ENCODE measurements around the gene G3BP1.

G3BP1 gene

GRCh38 chr5:151755383-151755782 lies 16.4 kb upstream of the G3BP1 start:
- Histone ChIP-seq H3K4me3 (replicated peaks; ENCODE audit: insufficient read depth, low read length) (no peak overlapping the region), H3K27me3 (ENCODE audit: insufficient read depth, poor library complexity, severe bottlenecking) (no peaks in the 10 kb centered on the region), H3K27ac (replicated peaks) (no peak overlapping the region)
- TF ChIP-seq, protein P1, sequence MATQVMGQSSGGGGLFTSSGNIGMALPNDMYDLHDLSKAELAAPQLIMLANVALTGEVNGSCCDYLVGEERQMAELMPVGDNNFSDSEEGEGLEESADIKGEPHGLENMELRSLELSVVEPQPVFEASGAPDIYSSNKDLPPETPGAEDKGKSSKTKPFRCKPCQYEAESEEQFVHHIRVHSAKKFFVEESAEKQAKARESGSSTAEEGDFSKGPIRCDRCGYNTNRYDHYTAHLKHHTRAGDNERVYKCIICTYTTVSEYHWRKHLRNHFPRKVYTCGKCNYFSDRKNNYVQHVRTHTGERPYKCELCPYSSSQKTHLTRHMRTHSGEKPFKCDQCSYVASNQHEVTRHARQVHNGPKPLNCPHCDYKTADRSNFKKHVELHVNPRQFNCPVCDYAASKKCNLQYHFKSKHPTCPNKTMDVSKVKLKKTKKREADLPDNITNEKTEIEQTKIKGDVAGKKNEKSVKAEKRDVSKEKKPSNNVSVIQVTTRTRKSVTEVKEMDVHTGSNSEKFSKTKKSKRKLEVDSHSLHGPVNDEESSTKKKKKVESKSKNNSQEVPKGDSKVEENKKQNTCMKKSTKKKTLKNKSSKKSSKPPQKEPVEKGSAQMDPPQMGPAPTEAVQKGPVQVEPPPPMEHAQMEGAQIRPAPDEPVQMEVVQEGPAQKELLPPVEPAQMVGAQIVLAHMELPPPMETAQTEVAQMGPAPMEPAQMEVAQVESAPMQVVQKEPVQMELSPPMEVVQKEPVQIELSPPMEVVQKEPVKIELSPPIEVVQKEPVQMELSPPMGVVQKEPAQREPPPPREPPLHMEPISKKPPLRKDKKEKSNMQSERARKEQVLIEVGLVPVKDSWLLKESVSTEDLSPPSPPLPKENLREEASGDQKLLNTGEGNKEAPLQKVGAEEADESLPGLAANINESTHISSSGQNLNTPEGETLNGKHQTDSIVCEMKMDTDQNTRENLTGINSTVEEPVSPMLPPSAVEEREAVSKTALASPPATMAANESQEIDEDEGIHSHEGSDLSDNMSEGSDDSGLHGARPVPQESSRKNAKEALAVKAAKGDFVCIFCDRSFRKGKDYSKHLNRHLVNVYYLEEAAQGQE (IDR thresholded peaks at IDR 0.05; ENCODE audit: insufficient replicate concordance, low read depth): no peak
- no peak for TF ChIP-seq GABPA (IDR thresholded peaks at IDR 0.05; ENCODE audit: low read depth)
- TF ChIP-seq SPI1 (IDR thresholded peaks at IDR 0.05; ENCODE audit: borderline replicate concordance, low read depth): no peak
- no peak for TF ChIP-seq CTCF (IDR thresholded peaks at IDR 0.05; ENCODE audit: insufficient read depth, low read length)
- TF ChIP-seq POLR2AphosphoS5 (IDR thresholded peaks at IDR 0.05; ENCODE audit: low read depth): no peak
- no peak for DNase-seq (ENCODE audit: low read depth in 1 of 2, low spot score in 1 of 2)

DNA sequence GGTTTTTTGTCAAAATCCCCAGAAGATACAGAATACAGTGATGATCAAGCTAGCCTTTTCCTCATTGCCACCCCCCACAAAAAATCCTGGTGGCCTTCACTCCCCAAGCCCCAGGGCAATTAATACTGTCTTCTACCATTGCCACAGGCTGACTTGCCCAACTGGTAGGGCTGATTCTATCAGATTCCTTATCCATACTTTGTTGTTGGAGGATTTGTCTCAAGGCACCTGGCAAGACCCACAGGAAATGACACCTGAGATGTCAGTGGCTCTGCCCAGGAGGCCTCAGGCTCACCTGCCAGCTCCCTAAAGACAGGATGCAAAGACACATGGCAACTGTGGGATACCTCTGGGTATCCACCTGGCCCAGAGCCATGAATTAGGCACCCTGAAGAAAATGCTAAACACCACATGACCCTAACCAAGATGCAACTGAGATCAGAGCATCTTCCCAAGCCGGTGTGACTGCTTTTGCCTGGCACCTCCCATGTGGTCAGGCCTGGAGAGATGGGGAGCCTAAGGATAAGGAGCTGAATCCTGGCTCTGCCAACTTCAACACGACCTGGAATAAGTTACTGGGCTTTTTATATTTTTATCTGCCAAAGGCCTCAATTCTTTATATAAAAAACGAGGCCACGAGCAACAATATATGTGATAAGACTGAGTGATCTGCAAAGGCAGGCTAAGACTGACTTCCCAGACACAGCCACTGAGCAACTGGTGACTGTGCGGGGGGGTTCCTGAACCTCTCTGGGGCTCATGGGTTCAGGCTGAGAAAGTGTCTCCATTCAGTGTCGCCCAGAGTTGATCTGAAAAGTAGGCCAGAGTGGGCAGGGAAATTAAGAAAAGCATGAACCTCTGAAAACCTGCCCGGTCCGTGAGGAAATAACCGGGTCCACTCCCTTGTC lies 14.3 kb upstream of the G3BP1 start:
- Histone ChIP-seq H3K27me3 (ENCODE audit: insufficient read depth, poor library complexity, severe bottlenecking) (no peaks in the 10 kb centered on the region), H3K27ac (replicated peaks) (peak overlapping the region; percentile 73), H3K4me3 (replicated peaks; ENCODE audit: insufficient read depth, low read length) (peak overlapping the region; percentile 92)
- peak in 1 of 2 experiments; percentile 43 for DNase-seq (ENCODE audit: low read depth in 1 of 2, low spot score in 1 of 2)
- TF ChIP-seq CTCF (IDR thresholded peaks at IDR 0.05; ENCODE audit: insufficient read depth, low read length) (no peak), GABPA (IDR thresholded peaks at IDR 0.05; ENCODE audit: low read depth) (no peak), SPI1 (IDR thresholded peaks at IDR 0.05; ENCODE audit: borderline replicate concordance, low read depth) (no peak), POLR2AphosphoS5 (IDR thresholded peaks at IDR 0.05; ENCODE audit: low read depth) (no peak)
- TF ChIP-seq, protein P1 (IDR thresholded peaks at IDR 0.05; ENCODE audit: insufficient replicate concordance, low read depth): no peak

DNA sequence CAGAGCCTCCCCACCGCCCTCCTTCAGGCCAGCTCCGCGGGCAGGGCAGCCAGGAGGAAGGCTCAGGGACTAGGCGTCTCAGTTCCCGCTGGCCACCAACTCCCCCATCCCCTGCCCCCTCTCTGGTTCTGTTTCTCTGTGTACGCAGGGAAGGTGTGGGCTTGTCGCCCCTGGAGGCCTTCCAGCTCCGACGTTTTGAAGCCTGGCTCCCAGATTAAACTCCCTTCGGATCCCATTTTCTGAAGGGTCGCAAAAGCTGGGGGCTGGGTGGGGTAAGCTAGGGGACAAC lies 13.7 kb upstream of the G3BP1 start:
- TF ChIP-seq GABPA (IDR thresholded peaks at IDR 0.05; ENCODE audit: low read depth) (no peak), POLR2AphosphoS5 (IDR thresholded peaks at IDR 0.05; ENCODE audit: low read depth) (no peak), SPI1 (IDR thresholded peaks at IDR 0.05; ENCODE audit: borderline replicate concordance, low read depth) (no peak)
- peak in 1 of 2 experiments; percentile 24 for DNase-seq (ENCODE audit: low read depth in 1 of 2, low spot score in 1 of 2)
- Histone ChIP-seq H3K27me3 (ENCODE audit: insufficient read depth, poor library complexity, severe bottlenecking) (no peaks in the 10 kb centered on the region), H3K4me3 (replicated peaks; ENCODE audit: insufficient read depth, low read length) (peak overlapping the region; percentile 92), H3K27ac (replicated peaks) (peak overlapping the region; percentile 73)

GRCh38 chr5:151758430-151759241 lies 13.1 kb upstream of the G3BP1 start, which contains the start of gene ATOX1:
TSS of gene ATOX1 (minus strand) at chr5:151758631. CDS start at chr5:151758551, 80 bp downstream.
- H3K4me3 ChIP-seq (replicated peaks; ENCODE audit: insufficient read depth, low read length): peak within 1 kb of the TSS; percentile 92
- TF ChIP-seq POLR2AphosphoS5 (IDR thresholded peaks at IDR 0.05; ENCODE audit: low read depth) (peak; percentile 93), CTCF (IDR thresholded peaks at IDR 0.05; ENCODE audit: insufficient read depth, low read length) (no peak)
- TF ChIP-seq, protein P1 (IDR thresholded peaks at IDR 0.05; ENCODE audit: insufficient replicate concordance, low read depth): peak; percentile 24
- peak; percentile 71 to 86 for DNase-seq (ENCODE audit: low read depth in 1 of 2, low spot score in 1 of 2)
- H3K27ac ChIP-seq (replicated peaks): peak within 1 kb of the TSS; percentile 73
- no peaks in the 10 kb centered on the region for H3K27me3 ChIP-seq (ENCODE audit: insufficient read depth, poor library complexity, severe bottlenecking)
